Adipocyte (in vitro differentiated cells): Measurements from ENCODE around the gene SRSF10.

Source experiments
- DNase-seq: peaks from one replicate; pipeline ENCODE4 v3.0.0-alpha.2; 2015; ENCODE audit warnings: low read depth
- H3K27me3 ChIP-seq: replicated peaks from 2 replicates; pipeline ENCODE4 v1.7.0; 2013; ENCODE audit warnings: mild to moderate bottlenecking, low read length, moderate library complexity; ENCODE audit not compliant: control insufficient read depth, insufficient read depth
- H3K36me3 ChIP-seq: 2 replicates; pipeline ENCODE4 v1.7.0; 2013; ENCODE audit warnings: low read length, mild to moderate bottlenecking, moderate library complexity; ENCODE audit not compliant: control insufficient read depth, insufficient read depth, severe bottlenecking
- H3K4me1 ChIP-seq: 2 replicates; pipeline ENCODE4 v1.7.0; 2013; ENCODE audit warnings: mild to moderate bottlenecking, low read length, moderate library complexity; ENCODE audit not compliant: control insufficient read depth, insufficient read depth
- H3K4me3 ChIP-seq: 2 replicates; pipeline ENCODE4 v1.7.0; 2013; ENCODE audit warnings: mild to moderate bottlenecking, low read length, moderate library complexity
- H3K9ac ChIP-seq: 2 replicates; pipeline ENCODE4 v1.7.0; 2013; ENCODE audit warnings: mild to moderate bottlenecking, low read length, moderate library complexity
- H3K9me3 ChIP-seq: 2 replicates; pipeline ENCODE4 v1.7.0; 2013; ENCODE audit warnings: mild to moderate bottlenecking, low read length, moderate library complexity; ENCODE audit not compliant: control insufficient read depth

The SRSF10 gene

GRCh38 chr1:23953020-23953419 lies 27.1 kb downstream of the SRSF10 start:
- no peaks in the 10 kb centered on the region for H3K9me3 ChIP-seq
- H3K36me3 ChIP-seq = no peaks in the 10 kb centered on the region
- no peaks in the 10 kb centered on the region for H3K27me3 ChIP-seq
- no peak overlapping the region for H3K4me3 ChIP-seq
- no peak for DNase-seq
- no peak overlapping the region for H3K9ac ChIP-seq
- peaks cover 16% of the 10 kb centered on the region for H3K4me1 ChIP-seq

DNA sequence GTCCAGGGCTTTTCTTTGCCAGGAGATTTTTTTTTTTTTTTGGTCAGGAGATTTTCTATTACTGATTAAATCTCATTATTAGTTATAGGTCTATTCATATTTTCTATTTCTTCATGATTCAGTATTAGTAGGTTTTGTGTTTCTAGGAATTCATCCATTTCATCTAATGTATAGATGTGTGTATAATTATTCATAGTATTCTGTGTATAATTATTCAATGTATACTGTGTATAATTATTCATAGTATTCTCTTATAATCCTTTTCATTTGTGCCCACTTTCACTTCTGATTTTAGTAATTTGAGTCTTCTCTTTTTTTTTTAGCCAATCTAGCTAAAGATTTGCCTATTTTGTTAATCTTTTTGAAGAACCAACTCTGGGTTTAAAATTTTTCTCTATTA lies 32.8 kb downstream of the SRSF10 start:
- Histone ChIP-seq H3K36me3 (no peaks in the 10 kb centered on the region), H3K9ac (no peak overlapping the region), H3K27me3 (no peaks in the 10 kb centered on the region), H3K4me1 (peaks cover 13% of the 10 kb centered on the region), H3K9me3 (peaks cover 20% of the 10 kb centered on the region), H3K4me3 (no peak overlapping the region)
- DNase-seq = no peak

DNA sequence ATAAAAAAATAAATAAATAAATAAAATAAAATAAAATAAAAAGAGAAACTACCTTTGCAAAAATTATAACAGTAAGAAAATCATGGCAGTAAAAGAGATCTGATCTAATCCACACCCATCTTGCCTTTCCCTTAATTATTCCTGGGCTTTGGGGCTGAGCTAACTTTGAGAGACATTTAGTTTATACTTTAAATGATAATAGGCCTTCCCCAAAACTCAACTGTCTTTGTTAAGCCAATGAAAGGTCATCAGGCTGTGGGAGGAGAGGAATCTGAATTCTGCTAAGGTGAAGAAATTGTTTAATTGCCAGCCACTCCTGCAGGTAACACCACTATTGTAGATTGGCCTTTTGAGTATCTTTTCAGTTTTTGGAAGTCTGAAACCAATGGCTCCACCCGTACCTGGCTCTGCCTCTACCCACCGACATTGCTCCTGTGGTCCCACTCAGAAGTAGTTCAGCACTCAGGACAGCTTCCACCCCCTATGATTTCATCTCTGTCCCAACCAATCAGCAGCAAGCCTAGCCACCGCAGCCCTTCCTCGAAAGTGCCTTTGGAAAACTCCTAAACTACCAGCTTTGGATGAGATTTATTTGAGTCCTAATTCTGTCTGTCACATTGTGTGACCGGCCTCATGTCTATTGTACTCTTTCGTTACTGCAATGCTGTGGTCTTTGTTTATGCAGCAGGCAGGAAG lies 43.5 kb downstream of the SRSF10 start:
- H3K27me3 ChIP-seq = no peaks in the 10 kb centered on the region
- H3K9ac ChIP-seq = no peak overlapping the region
- no peaks in the 10 kb centered on the region for H3K36me3 ChIP-seq
- H3K4me1 ChIP-seq = peaks cover 1% of the 10 kb centered on the region
- H3K9me3 ChIP-seq = no peaks in the 10 kb centered on the region
- DNase-seq = no peak
- H3K4me3 ChIP-seq = no peak overlapping the region

GRCh38 chr1:23931491-23931880 lies 48.6 kb downstream of the SRSF10 start:
- Histone ChIP-seq H3K4me1 (peaks cover 15% of the 10 kb centered on the region), H3K36me3 (no peaks in the 10 kb centered on the region), H3K27me3 (no peaks in the 10 kb centered on the region), H3K4me3 (peak overlapping the region; percentile 50), H3K9me3 (no peaks in the 10 kb centered on the region), H3K9ac (peak overlapping the region; percentile 69)
- no peak for DNase-seq

- Histone ChIP-seq H3K4me3 (peak overlapping the region; percentile 50), H3K4me1 (peaks cover 15% of the 10 kb centered on the region), H3K36me3 (no peaks in the 10 kb centered on the region), H3K27me3 (no peaks in the 10 kb centered on the region), H3K9ac (peak overlapping the region; percentile 69), H3K9me3 (no peaks in the 10 kb centered on the region)
- peak; percentile 89 for DNase-seq
Measured at GRCh38 chr1:23930861-23931490, 49.2 kb downstream of the SRSF10 start.

GRCh38 chr1:23930270-23930669 lies 49.9 kb downstream of the SRSF10 start:
- H3K4me3 ChIP-seq = no peak overlapping the region
- no peaks in the 10 kb centered on the region for H3K36me3 ChIP-seq
- no peaks in the 10 kb centered on the region for H3K9me3 ChIP-seq
- peaks cover 15% of the 10 kb centered on the region for H3K4me1 ChIP-seq
- no peak overlapping the region for H3K9ac ChIP-seq
- no peak for DNase-seq
- no peaks in the 10 kb centered on the region for H3K27me3 ChIP-seq

GRCh38 chr1:23928789-23929188 lies 51.3 kb downstream of the SRSF10 start:
- no peaks in the 10 kb centered on the region for H3K36me3 ChIP-seq
- DNase-seq = no peak
- H3K27me3 ChIP-seq = no peaks in the 10 kb centered on the region

DNA sequence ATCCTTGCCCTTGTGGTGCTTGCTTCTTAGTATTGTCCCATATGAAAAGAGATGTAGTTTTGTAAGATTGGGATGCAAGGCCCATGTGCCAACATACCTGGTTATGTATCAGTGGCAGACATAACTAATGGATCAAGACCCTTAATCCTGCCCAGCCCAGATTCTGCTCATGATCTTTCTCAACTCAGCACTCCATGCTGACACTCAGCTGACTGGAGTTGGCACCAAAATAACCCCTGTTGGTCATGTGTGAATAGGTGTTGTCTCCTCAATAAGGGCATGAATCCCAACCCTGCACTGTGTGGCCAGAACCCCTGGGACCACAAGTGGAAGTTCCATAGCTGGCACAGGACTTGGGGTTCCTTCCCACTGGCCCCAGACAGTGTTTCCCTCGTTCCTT lies 53.0 kb downstream of the SRSF10 start:
- Histone ChIP-seq H3K27me3 (no peaks in the 10 kb centered on the region), H3K9ac (no peak overlapping the region), H3K36me3 (no peaks in the 10 kb centered on the region), H3K9me3 (no peaks in the 10 kb centered on the region), H3K4me1 (peaks cover 15% of the 10 kb centered on the region), H3K4me3 (no peak overlapping the region)
- DNase-seq = no peak

More at GRCh38 chr1:23928789-23929188, 51.3 kb downstream of the SRSF10 start:
- H3K4me1 ChIP-seq = peaks cover 15% of the 10 kb centered on the region
- no peak overlapping the region for H3K4me3 ChIP-seq
- H3K9ac ChIP-seq = no peak overlapping the region
- H3K9me3 ChIP-seq = no peaks in the 10 kb centered on the region

- Histone ChIP-seq H3K4me1 (peaks cover under 1% of the 10 kb centered on the region), H3K36me3 (no peaks in the 10 kb centered on the region), H3K9me3 (no peaks in the 10 kb centered on the region), H3K9ac (no peak overlapping the region), H3K27me3 (no peaks in the 10 kb centered on the region), H3K4me3 (no peak overlapping the region)
- DNase-seq = no peak
Measured at GRCh38 chr1:23925279-23925678, 54.8 kb downstream of the SRSF10 start.

DNA sequence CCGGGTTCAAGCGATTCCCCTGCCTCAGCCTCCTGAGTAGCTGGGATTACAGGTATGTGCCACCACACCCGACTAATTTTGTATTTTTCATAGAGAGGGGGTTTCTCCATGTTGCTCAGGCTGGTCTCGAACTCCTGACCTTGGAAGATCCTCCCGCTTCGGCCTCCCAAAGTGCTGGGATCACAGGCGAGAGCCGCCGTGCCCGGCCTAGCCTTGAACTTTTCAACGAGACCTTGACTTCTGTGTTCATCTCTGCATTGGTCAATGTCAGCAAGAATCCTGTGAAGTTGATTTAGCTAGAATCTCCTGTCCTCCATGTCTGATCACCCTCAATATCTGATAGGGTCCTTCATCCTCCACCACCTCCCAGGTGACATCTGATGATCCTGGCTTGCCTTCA lies 55.5 kb downstream of the SRSF10 start:
- no peaks in the 10 kb centered on the region for H3K27me3 ChIP-seq
- no peak overlapping the region for H3K9ac ChIP-seq
- H3K36me3 ChIP-seq = no peaks in the 10 kb centered on the region
- no peak overlapping the region for H3K4me3 ChIP-seq
- no peaks in the 10 kb centered on the region for H3K9me3 ChIP-seq
- no peaks in the 10 kb centered on the region for H3K4me1 ChIP-seq
- no peak for DNase-seq

DNA sequence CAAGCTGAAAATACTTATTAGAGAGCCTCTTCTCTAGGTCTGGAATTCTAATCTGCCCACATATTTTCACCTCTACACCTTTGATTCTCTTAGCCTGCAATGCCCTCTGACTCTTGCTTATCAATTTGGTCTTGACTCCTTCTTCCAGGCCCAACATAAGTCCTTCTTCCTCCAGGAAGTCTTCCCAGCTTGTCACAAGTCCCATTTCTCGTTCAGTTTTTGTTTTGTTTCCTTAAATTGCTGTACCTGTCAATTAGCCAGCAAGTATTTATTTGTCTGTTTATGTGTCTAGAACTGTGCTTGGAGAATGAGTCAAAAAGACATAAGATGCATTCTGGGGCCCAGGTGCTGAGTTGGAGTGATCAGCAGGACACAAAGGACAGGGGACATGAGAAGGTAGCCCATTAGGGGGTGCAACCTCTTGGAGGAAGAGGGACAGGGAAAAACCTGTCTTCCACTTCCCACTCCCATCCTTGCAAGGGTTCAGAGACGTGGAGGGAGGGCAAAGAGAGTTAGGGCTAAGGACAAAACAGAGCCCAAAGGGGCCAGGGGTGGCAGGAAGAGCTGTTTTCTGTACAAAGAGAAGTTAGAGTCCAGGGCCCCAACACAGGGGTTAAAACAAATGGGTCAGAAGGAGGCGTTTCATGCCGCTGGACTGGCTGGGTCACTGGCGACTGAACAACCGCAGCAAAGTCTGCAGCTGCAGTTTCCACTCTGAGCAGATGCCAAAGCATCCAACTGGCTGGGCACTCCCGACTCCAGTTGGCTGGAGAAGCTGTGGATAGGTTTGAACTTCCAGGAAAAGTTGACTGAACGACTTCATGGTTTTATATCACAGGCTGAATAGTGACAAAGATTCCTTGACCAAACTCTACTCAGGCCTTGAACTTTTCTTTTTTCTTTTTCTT lies 56.3 kb downstream of the SRSF10 start:
- DNase-seq = no peak

More for the DNA sequence above, 56.3 kb downstream of the SRSF10 start:
- H3K36me3 ChIP-seq = no peaks in the 10 kb centered on the region
- H3K27me3 ChIP-seq = no peaks in the 10 kb centered on the region
- H3K4me3 ChIP-seq = no peak overlapping the region
- no peaks in the 10 kb centered on the region for H3K9me3 ChIP-seq
- no peaks in the 10 kb centered on the region for H3K4me1 ChIP-seq
- no peak overlapping the region for H3K9ac ChIP-seq
